ENCODE data around the gene ALDH3A1.

ALDH3A1 gene

GRCh38 chr17:19747159-19747719 lies 859 bp downstream of the ALDH3A1 start:
- Histone ChIP-seq H3K9ac (ENCODE audit: low read length) (no peak overlapping the region), H3K4me3 (ENCODE audit: low read depth, low read length) (no peak overlapping the region), H3K27me3 (ENCODE audit: control insufficient read depth, insufficient read depth, low read length) (peaks cover 5% of the 10 kb centered on the region), H3K27ac (ENCODE audit: low read depth, low read length) (no peak overlapping the region), H3K36me3 (ENCODE audit: control insufficient read depth, insufficient read depth, low read length) (no peaks in the 10 kb centered on the region), H3K4me1 (ENCODE audit: control insufficient read depth, insufficient read depth, low read length) (peaks cover 13% of the 10 kb centered on the region), H3K9me3 (ENCODE audit: control insufficient read depth, insufficient read depth, low read depth, low read length) (no peaks in the 10 kb centered on the region)

- no peaks in the 10 kb centered on the region for H3K36me3 ChIP-seq (ENCODE audit: control insufficient read depth, insufficient read depth, low read length)
- H3K4me3 ChIP-seq (ENCODE audit: low read depth, low read length): no peak overlapping the region
- peaks cover 13% of the 10 kb centered on the region for H3K4me1 ChIP-seq (ENCODE audit: control insufficient read depth, insufficient read depth, low read length)
- peaks cover 5% of the 10 kb centered on the region for H3K27me3 ChIP-seq (ENCODE audit: control insufficient read depth, insufficient read depth, low read length)
- H3K9ac ChIP-seq (ENCODE audit: low read length): no peak overlapping the region
- H3K27ac ChIP-seq (ENCODE audit: low read depth, low read length): no peak overlapping the region
- no peaks in the 10 kb centered on the region for H3K9me3 ChIP-seq (ENCODE audit: control insufficient read depth, insufficient read depth, low read depth, low read length)
Observed at GRCh38 chr17:19746517-19746916, 1.6 kb downstream of the ALDH3A1 start.

GRCh38 chr17:19744922-19745757 lies 3.0 kb downstream of the ALDH3A1 start:
- Histone ChIP-seq H3K36me3 (ENCODE audit: control insufficient read depth, insufficient read depth, low read length) (no peaks in the 10 kb centered on the region), H3K27me3 (ENCODE audit: control insufficient read depth, insufficient read depth, low read length) (peaks cover 5% of the 10 kb centered on the region), H3K4me3 (ENCODE audit: low read depth, low read length) (peak overlapping the region; percentile 58; the same call in 1 of the 2 replicates), H3K27ac (ENCODE audit: low read depth, low read length) (no peak overlapping the region), H3K9me3 (ENCODE audit: control insufficient read depth, insufficient read depth, low read depth, low read length) (no peaks in the 10 kb centered on the region), H3K9ac (ENCODE audit: low read length) (no peak overlapping the region), H3K4me1 (ENCODE audit: control insufficient read depth, insufficient read depth, low read length) (peaks cover 13% of the 10 kb centered on the region)

GRCh38 chr17:19744492-19744891 lies 3.6 kb downstream of the ALDH3A1 start:
- H3K4me3 ChIP-seq (ENCODE audit: low read depth, low read length): peak overlapping the region; percentile 58

GRCh38 chr17:19743101-19744100 lies 4.7 kb downstream of the ALDH3A1 start:
- no peaks in the 10 kb centered on the region for H3K9me3 ChIP-seq (ENCODE audit: control insufficient read depth, insufficient read depth, low read depth, low read length)
- no peak overlapping the region for H3K9ac ChIP-seq (ENCODE audit: low read length)
- peaks cover 5% of the 10 kb centered on the region for H3K27me3 ChIP-seq (ENCODE audit: control insufficient read depth, insufficient read depth, low read length)

More at GRCh38 chr17:19744492-19744891, 3.6 kb downstream of the ALDH3A1 start:
- Histone ChIP-seq H3K36me3 (ENCODE audit: control insufficient read depth, insufficient read depth, low read length) (no peaks in the 10 kb centered on the region), H3K9me3 (ENCODE audit: control insufficient read depth, insufficient read depth, low read depth, low read length) (no peaks in the 10 kb centered on the region), H3K27ac (ENCODE audit: low read depth, low read length) (no peak overlapping the region), H3K9ac (ENCODE audit: low read length) (no peak overlapping the region), H3K27me3 (ENCODE audit: control insufficient read depth, insufficient read depth, low read length) (peaks cover 5% of the 10 kb centered on the region), H3K4me1 (ENCODE audit: control insufficient read depth, insufficient read depth, low read length) (peaks cover 13% of the 10 kb centered on the region)

GRCh38 chr17:19742495-19742894 lies 5.6 kb downstream of the ALDH3A1 start:
- Histone ChIP-seq H3K9me3 (ENCODE audit: control insufficient read depth, insufficient read depth, low read depth, low read length) (no peaks in the 10 kb centered on the region), H3K9ac (ENCODE audit: low read length) (no peak overlapping the region), H3K27ac (ENCODE audit: low read depth, low read length) (no peak overlapping the region), H3K4me3 (ENCODE audit: low read depth, low read length) (no peak overlapping the region), H3K27me3 (ENCODE audit: control insufficient read depth, insufficient read depth, low read length) (peaks cover 5% of the 10 kb centered on the region), H3K36me3 (ENCODE audit: control insufficient read depth, insufficient read depth, low read length) (no peaks in the 10 kb centered on the region), H3K4me1 (ENCODE audit: control insufficient read depth, insufficient read depth, low read length) (0 out of 2 replicates have a peak, but pooled peaks cover 5% of the 10 kb centered on the region)

More at GRCh38 chr17:19743101-19744100, 4.7 kb downstream of the ALDH3A1 start:
- H3K27ac ChIP-seq (ENCODE audit: low read depth, low read length): no peak overlapping the region
- H3K36me3 ChIP-seq (ENCODE audit: control insufficient read depth, insufficient read depth, low read length): no peaks in the 10 kb centered on the region
- peaks cover 12% of the 10 kb centered on the region; the same call in 1 of the 2 replicates for H3K4me1 ChIP-seq (ENCODE audit: control insufficient read depth, insufficient read depth, low read length)
- H3K4me3 ChIP-seq (ENCODE audit: low read depth, low read length): no peak overlapping the region

- Histone ChIP-seq H3K9ac (ENCODE audit: low read length) (no peak overlapping the region), H3K4me3 (ENCODE audit: low read depth, low read length) (no peak overlapping the region), H3K4me1 (ENCODE audit: control insufficient read depth, insufficient read depth, low read length) (0 out of 2 replicates have a peak, but pooled peaks cover 5% of the 10 kb centered on the region), H3K9me3 (ENCODE audit: control insufficient read depth, insufficient read depth, low read depth, low read length) (no peaks in the 10 kb centered on the region), H3K27me3 (ENCODE audit: control insufficient read depth, insufficient read depth, low read length) (peaks cover 5% of the 10 kb centered on the region; the same call in 1 of the 2 replicates), H3K27ac (ENCODE audit: low read depth, low read length) (no peak overlapping the region), H3K36me3 (ENCODE audit: control insufficient read depth, insufficient read depth, low read length) (no peaks in the 10 kb centered on the region)
Observed at GRCh38 chr17:19741832-19742457, 6.2 kb downstream of the ALDH3A1 start.

GRCh38 chr17:19740933-19741332 lies 7.2 kb downstream of the ALDH3A1 start:
- Histone ChIP-seq H3K36me3 (ENCODE audit: control insufficient read depth, insufficient read depth, low read length) (no peaks in the 10 kb centered on the region), H3K27me3 (ENCODE audit: control insufficient read depth, insufficient read depth, low read length) (peaks cover 5% of the 10 kb centered on the region; the same call in 1 of the 2 replicates), H3K9me3 (ENCODE audit: control insufficient read depth, insufficient read depth, low read depth, low read length) (no peaks in the 10 kb centered on the region), H3K4me3 (ENCODE audit: low read depth, low read length) (no peak overlapping the region), H3K9ac (ENCODE audit: low read length) (no peak overlapping the region), H3K27ac (ENCODE audit: low read depth, low read length) (no peak overlapping the region), H3K4me1 (ENCODE audit: control insufficient read depth, insufficient read depth, low read length) (0 out of 2 replicates have a peak, but pooled peaks cover 5% of the 10 kb centered on the region)

GRCh38 chr17:19739241-19740201 lies 8.6 kb downstream of the ALDH3A1 start:
- Histone ChIP-seq H3K27ac (ENCODE audit: low read depth, low read length) (no peak overlapping the region), H3K4me1 (ENCODE audit: control insufficient read depth, insufficient read depth, low read length) (no peaks in the 10 kb centered on the region), H3K36me3 (ENCODE audit: control insufficient read depth, insufficient read depth, low read length) (no peaks in the 10 kb centered on the region), H3K4me3 (ENCODE audit: low read depth, low read length) (no peak overlapping the region), H3K9me3 (ENCODE audit: control insufficient read depth, insufficient read depth, low read depth, low read length) (no peaks in the 10 kb centered on the region), H3K9ac (ENCODE audit: low read length) (no peak overlapping the region), H3K27me3 (ENCODE audit: control insufficient read depth, insufficient read depth, low read length) (no peaks in the 10 kb centered on the region)
